C4-2B (cell line): ENCODE measurements around the gene SVOPL.

Experiments
- ZFX ChIP-seq: fragments of 450-650 bp; IDR thresholded peaks from 2 replicates; pipeline ENCODE4 v1.6.1; 2017
- TF ChIP-seq, protein P1 (sequence below): fragments of 450-650 bp; conservative IDR thresholded peaks from 2 replicates; pipeline ENCODE4 v1.5.1; 2017; ENCODE audit warnings: mild to moderate bottlenecking

DNA sequence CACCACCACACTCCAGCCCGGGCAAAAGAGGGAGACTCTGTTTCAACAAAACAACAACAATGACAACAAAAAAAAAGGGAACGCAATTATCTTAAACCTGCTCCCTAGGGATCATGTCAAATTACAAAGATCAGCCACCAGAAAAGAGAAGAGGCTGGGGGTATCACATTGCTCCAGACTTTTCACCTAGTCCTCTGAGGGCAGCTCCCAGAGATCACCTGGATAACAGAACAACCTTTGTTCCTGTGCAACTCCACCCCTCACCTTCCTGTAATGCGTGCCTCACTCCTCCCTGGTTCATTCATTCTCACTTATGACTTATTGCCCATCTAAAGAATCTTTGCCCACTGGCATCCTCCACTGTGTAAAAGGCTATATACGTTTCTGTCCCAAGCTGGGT, 31.8 kb downstream of the SVOPL start:
- TF ChIP-seq, protein P1, sequence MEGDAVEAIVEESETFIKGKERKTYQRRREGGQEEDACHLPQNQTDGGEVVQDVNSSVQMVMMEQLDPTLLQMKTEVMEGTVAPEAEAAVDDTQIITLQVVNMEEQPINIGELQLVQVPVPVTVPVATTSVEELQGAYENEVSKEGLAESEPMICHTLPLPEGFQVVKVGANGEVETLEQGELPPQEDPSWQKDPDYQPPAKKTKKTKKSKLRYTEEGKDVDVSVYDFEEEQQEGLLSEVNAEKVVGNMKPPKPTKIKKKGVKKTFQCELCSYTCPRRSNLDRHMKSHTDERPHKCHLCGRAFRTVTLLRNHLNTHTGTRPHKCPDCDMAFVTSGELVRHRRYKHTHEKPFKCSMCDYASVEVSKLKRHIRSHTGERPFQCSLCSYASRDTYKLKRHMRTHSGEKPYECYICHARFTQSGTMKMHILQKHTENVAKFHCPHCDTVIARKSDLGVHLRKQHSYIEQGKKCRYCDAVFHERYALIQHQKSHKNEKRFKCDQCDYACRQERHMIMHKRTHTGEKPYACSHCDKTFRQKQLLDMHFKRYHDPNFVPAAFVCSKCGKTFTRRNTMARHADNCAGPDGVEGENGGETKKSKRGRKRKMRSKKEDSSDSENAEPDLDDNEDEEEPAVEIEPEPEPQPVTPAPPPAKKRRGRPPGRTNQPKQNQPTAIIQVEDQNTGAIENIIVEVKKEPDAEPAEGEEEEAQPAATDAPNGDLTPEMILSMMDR: no peak
- no peak for TF ChIP-seq ZFX
